Measurements from ENCODE around the gene LCOR.
"Not testable (repeated sequence)": the region's sequence is repeated elsewhere in the genome, so short reads cannot be mapped to it uniquely, and the experiment has no call there.

The LCOR gene

GRCh38 chr10:96943161-96943560 is 111.1 kb downstream of the LCOR start:
- not testable (repeated sequence) for DNase-seq

GRCh38 chr10:96947036-96947435 is 114.9 kb downstream of the LCOR start:
- no peak for DNase-seq

- DNase-seq: no peak
Measured at GRCh38 chr10:96949039-96949683, 117.1 kb downstream of the LCOR start.

GRCh38 chr10:96951954-96952353 is 119.9 kb downstream of the LCOR start:
- no peak for DNase-seq

- DNase-seq: no peak
Measured at GRCh38 chr10:96955794-96956193, 123.7 kb downstream of the LCOR start.

GRCh38 chr10:96958071-96958470 is 126.0 kb downstream of the LCOR start:
- DNase-seq: no peak

- DNase-seq: no peak
Measured at GRCh38 chr10:96959733-96960132, 127.6 kb downstream of the LCOR start.

GRCh38 chr10:96960872-96961271 is 128.8 kb downstream of the LCOR start:
- no peak for DNase-seq

- no peak for DNase-seq
Measured at GRCh38 chr10:96964131-96964530, 132.0 kb downstream of the LCOR start.

GRCh38 chr10:96967847-96968246 is 135.7 kb downstream of the LCOR start:
- no peak for DNase-seq

- DNase-seq: no peak
Measured at GRCh38 chr10:96968682-96969423, 136.8 kb downstream of the LCOR start.

GRCh38 chr10:96971324-96971723 is 139.2 kb downstream of the LCOR start:
- no peak for DNase-seq

GRCh38 chr10:96972264-96972663 is 140.2 kb downstream of the LCOR start:
- DNase-seq: no peak

- no peak for DNase-seq
Measured at GRCh38 chr10:96973809-96974747, 142.0 kb downstream of the LCOR start.

- no peak for DNase-seq
Measured at GRCh38 chr10:96975136-96975535, 143.0 kb downstream of the LCOR start.

GRCh38 chr10:96978621-96979154 is 146.6 kb downstream of the LCOR start:
- no peak for DNase-seq

- no peak for DNase-seq
Measured at GRCh38 chr10:96982149-96982930, 150.2 kb downstream of the LCOR start.

GRCh38 chr10:96984541-96985131 is 152.5 kb downstream of the LCOR start:
- no peak for DNase-seq

- no peak for DNase-seq
Measured at GRCh38 chr10:96986200-96986856, 154.2 kb downstream of the LCOR start.

- no peak for DNase-seq
Measured at GRCh38 chr10:96987141-96987841, 155.2 kb downstream of the LCOR start.

- no peak for DNase-seq
Measured at GRCh38 chr10:96987842-96988175, 155.7 kb downstream of the LCOR start.
